Tongue (tissue), 2 donors: Measurements from ENCODE around the gene TIMMDC1. TPM values are rescaled to one million over a fixed set of nuclear protein-coding genes. Genes with fewer than 3 reads are reported as not detected.

Experiments used
- DNase-seq: peaks from one replicate; pipeline ENCODE4 v3.0.0-alpha.2; 2015
- total RNA-seq: library from RNA; depleted of rRNA; stranded (reverse); fragments of >200 nt; gene quantifications from one replicate; pipeline ENCODE4 v1.2.3, GENCODE V29; 2014

The TIMMDC1 gene, protein sequence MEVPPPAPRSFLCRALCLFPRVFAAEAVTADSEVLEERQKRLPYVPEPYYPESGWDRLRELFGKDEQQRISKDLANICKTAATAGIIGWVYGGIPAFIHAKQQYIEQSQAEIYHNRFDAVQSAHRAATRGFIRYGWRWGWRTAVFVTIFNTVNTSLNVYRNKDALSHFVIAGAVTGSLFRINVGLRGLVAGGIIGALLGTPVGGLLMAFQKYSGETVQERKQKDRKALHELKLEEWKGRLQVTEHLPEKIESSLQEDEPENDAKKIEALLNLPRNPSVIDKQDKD
- 52.4 TPM for total RNA-seq

DNA sequence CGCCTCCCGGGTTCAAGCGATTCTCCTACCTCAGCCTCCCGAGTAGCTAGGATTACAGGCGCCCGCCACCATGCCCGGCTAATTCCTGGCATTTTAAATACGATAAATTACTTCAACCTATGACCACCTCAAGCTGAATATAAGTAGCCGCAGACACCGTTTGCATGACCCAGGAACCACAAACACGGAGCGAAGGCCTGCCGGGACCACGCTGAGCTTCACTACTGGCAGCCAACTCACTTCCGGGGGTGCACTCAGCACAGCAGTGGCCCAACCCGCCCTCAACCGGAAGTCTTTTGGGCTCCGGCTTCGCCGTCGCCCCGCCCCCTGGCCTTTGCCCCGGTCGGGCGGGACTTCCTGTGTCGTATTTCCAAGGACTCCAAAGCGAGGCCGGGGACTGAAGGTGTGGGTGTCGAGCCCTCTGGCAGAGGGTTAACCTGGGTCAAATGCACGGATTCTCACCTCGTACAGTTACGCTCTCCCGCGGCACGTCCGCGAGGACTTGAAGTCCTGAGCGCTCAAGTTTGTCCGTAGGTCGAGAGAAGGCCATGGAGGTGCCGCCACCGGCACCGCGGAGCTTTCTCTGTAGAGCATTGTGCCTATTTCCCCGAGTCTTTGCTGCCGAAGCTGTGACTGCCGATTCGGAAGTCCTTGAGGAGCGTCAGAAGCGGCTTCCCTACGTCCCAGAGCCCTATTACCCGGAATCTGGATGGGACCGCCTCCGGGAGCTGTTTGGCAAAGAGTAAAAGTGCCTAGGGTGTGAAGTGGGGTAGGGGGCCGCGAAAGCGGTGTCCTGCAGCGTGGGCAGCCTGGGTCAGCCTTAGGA, at the start of gene TIMMDC1:
Gene TIMMDC1 (plus strand): TSS at position 362 of the 826 bp plus-strand sequence. CDS start 187 bp downstream, at position 549.
- DNase-seq = peak; percentile 99

DNA sequence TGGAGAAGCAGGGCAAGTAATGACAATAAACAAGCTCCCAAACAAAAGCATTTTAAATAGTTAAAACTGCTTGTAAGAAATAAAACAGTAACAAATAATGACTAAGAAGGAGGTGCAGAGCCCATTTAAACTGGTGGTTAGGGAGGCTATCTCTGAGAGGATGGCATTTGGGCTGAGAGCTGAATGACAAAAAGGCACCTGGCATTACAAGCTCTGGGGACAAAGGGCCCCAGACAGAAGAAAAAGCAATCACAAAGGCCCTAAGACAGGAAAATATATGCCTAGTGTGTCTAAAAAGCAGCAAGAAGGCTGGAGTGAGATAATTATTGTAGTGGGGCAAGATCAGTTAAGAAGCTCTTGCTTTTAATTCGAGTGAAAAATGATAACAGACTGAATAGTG, 44.5 kb upstream of the TIMMDC1 start:
- no peak for DNase-seq

DNA sequence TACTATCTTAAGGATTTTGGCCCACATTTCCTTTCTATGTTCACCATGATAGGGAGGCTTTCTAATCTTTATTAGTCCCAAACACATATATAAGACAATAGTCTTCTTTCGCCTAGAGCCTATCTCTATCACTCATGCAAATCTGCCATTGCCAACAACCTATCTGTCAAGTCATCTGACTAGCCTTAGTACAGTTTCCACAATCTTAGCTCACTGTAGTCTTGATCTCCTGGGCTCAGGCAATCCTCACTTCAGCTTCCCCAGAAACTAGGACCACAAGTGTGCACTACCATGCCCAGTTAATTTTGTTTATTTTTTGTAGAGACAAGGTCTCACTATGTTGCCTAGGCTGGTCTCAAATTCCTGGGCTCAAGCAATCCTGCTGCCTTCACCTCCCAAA, 41.9 kb upstream of the TIMMDC1 start:
- DNase-seq = no peak

DNA sequence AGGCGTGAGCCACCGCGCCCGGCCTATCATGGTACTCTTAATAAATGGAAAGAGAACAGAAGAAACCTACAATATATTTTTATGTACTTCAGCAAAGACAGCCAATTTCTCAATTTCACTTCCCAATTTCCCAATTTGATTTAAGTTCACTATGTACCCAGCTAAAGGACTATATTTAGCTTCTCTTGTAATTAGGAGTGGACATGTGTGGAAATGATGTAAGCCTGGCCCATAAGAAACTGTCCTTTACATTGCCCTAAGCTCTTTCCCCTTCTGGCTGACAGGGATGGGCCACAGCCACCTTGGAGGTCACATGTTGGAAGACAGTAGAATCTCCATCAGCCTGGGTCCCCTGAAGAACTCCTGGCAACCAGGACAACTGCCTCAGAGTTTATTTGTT, 41.1 kb upstream of the TIMMDC1 start:
- no peak for DNase-seq

DNA sequence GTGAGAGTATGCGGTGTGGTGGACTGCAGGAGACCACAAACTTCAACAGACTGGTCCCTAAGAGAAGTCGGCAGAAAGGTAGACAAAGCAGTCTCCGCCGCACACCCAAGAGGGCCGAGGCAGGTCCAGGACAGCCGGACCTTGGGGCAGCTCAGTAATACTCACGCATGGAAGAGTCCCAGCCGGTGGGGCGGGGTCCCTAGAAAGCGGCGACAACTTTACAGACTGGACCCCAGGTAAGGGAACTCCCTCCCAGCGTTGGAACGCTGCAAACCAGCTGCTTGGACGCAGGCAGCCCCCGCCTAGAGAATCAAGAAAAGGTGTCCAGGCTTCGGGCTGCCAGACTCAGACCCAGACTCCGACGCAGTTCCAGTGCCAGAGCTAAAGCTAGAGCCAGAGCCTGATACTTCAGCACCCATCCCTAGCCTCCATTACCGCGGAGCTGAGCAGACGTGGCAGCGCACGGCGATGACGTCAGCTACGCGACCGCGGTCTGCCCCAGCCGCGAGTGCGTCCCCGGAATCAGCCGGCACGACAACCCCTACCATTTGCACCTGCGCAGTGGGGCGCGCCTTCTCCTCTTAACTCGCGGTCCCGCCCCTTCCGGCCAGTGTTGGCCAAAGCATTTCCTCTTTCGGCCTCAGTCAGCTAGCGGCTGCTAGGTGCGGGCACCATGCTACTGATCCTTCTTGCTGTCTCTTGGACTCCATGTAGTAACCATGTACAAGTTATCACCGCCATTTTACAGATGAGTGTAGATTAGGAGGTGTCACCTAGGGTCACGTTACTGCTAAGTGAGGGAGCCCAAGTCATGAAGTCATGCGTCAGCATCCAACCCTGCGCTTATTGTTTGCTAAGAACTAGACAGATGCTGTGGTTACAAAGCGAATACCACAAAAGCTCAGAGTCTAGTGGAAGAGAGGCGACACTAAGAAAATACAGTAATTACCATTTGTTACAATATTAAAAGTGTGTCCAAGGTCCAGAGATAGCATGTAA, 34.9 kb upstream of the TIMMDC1 start, which contains the start of gene TMEM39A:
Gene TMEM39A (minus strand): TSS at position 445 of the 999 bp plus-strand sequence. CDS start 1,541 bp downstream, outside the sequence.
- peak; percentile 100 for DNase-seq

DNA sequence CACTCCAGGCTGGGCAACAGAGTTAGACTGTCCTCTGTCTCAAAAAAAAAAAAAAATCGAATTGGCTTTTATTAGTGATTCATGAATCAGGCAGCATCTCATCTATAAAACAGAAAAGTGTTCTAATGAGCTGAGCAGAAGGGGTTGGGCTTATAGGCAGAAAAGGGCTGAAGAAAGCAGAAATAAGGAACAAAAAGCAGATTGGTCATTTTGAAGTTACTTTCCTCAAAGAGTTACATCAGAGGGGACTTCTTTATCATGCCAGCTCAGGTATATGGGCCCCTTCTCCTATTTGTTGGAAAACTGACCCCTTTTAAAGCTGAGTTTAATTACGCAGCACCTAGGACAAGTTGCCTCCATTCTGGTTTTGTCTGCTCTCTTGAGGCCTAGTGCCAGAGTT, 30.3 kb upstream of the TIMMDC1 start:
- DNase-seq = no peak

DNA sequence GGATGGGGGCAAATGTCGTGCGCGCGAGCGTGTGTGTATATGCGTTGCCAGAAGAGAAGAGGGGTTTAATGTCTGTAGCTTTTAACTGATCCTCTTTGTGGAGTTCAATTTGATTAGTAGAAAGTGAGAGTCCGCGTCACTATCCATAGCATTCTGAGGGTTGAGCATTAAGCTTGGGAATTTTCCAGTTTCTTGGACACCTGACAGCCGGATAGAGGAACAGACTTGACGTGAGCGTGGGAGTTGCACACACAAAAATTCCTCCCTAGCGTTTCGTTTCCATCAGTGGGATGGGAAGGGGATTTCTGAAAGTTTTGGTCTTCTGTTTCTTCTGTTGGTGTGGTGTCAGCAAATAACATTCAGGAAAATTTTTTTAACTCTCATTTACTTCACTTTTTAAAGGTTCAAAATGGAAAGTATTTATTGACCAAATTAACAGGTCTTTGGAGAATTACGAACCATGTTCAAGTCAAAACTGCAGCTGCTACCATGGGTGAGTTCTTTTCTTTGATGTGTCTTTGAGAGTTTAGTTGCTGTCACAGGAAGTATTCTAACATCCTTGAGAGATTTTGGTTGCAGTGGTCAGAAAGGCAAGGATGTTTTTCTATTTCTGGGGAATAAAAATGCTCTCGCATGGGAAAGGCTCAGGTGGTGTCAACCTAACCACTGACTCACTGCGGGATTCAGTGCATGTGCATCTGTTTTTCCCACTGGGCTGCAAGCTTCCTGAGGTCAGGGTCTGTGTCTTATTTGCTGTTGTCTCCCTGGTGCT, 28.7 kb upstream of the TIMMDC1 start:
- DNase-seq = peak; percentile 49

DNA sequence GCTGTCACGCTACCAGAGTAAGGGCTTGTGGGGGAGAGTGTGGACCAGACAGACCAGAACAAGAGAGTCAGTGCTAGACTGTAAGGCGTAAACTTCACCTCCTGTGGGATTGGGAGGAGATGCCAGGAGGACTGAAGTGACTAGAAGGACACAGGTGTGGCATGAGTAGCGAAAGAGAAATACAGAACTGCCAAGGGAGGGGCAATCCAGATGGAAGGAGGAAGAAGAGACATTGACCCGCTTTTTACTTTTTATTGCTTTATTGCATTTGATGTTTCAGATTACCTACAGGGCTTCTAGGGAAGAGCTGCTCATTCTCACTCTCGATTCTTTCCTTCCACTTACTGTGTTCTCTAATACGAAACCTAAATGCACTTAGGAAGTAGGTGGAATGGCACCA, 27.5 kb upstream of the TIMMDC1 start:
- no peak for DNase-seq

DNA sequence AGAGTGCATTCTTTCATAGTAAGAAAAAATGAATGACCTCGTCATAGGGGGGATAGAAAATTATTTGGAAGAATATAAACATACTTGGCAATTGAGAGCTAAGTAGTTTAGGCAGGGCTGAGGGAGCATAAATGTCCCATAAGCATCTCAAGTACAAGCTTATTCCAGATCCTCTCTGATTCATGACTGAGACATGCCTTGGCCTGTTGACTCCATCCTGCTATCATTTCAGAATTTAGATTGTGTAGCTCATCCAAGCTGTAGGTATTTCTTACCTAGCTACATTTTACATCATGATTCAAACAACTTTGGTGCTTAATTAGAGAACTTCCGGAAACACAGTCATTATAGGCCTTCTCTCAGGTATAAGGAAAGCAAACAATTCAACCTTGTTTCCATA, 17.3 kb upstream of the TIMMDC1 start:
- DNase-seq = no peak

DNA sequence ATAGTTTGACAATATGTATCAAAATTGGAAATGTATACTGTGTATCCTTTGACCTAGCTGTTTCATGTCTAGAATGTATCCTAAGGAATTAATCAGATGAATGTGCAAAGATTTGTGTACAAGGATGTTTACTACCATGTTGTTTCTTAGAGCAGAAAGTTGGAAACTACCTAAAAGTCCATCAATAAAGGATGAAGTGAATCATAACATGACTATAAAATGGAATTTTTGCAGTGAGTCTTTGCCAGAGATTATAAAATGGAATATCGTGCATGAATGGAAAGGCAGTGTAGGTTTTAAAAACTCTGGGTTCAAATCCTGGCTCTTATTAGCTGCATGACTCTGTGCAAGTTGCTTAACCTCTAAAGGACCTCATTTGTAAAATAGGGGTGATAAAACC, 15.2 kb upstream of the TIMMDC1 start:
- no peak for DNase-seq

DNA sequence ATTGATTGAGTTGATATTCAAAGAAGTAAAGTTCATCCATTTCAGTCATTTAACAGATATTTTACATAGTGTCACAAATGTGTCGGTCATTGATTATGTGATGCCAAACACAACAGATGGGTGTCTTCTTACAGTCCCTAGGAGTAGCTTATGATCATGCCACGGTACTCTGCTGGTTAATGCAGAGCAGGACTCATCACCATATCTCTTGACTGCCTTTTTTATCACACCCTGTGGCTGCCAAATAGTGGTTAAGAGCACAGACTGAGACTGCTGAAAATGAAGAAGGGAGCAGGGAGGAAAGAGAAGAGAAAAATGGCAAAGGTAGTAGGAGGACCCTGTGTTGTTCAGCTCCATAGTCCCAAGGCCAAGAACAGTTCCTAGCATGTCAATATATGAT, 12.8 kb upstream of the TIMMDC1 start:
- DNase-seq = no peak

DNA sequence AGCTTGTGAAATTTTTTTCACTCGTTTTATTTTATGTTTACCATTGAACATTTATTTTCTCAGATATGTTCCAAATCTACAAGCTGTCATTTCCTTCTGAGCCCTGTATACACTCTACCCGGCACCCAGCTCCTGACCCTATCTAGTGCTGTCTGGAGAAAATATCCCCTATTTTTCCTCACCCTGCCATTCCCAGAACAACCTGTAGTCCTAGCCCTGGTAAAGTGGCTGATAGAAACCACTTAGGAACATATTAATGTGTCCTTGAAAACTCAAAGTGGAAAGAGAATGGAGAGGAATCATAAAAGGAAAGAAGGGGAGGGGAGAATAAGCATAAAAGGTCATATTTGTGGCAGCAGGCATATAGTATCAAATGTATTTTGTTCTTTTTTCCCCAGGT, 8.2 kb upstream of the TIMMDC1 start:
- no peak for DNase-seq

DNA sequence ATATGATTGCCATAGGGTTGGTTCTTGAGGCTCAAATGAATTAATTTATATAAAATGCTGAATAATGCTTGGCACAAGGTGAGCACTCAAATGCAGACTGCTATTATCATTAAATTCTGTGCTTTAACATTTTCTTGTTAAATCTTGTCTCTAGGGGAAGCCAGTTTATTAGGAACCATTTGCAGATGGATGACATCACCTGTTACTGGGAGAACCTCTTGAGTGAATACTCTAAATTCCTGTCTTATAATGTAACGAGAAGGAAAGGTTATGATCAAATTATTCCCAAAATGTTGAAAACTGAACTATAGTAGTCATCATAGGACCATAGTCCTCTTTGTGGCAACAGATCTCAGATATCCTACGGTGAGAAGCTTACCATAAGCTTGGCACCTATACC, 6.2 kb upstream of the TIMMDC1 start:
- DNase-seq = no peak

DNA sequence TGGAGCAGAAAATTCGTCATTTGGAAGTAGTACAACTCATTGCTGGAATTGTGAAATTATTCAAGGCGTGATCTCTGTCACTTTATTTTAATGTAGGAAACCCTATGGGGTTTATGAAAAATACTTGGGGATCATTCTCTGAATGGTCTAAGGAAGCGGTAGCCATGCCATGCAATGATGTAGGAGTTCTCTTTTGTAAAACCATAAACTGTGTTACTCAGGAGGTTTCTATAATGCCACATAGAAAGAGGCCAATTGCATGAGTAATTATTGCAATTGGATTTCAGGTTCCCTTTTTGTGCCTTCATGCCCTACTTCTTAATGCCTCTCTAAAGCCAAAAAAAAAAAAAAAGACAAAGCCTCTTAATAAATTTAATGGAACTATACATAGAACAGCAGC, 5.5 kb upstream of the TIMMDC1 start:
- DNase-seq = no peak

DNA sequence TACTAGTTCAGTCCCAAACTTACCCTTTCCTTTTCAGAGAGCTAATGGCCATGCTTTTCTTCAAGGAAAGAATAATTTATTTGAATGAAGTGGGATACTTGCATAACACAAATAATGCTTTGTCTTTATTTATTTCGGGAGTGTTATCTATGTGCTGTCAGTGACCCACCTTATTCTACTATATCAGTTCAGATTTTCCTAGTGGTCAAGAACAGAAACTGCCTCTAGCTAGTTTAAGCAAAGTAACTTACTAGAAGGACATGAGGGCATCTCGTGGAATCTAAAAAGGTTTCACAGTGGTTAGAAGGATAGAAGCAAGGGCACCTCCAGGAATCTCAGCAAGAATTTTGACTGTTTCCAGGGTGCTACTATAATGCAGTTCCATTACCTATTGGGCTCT, 3.8 kb upstream of the TIMMDC1 start:
- DNase-seq = no peak

DNA sequence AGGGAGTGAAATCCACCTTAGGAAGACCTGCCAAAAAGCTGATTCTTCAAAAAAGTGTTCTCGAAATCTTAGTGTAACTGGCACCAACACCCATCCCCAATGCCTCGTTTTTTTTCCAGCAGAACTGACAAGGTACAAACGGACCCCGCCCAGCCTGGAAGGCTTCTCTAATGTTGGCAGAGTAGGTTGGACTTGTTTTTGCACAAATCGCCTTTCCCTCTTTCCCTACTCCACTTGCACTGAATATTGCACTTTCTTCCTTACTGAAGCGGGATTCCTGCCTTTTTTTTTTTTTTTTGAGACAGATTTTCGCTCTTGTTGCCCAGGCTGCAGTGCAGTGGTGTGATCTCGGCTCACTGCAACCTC, 544 bp upstream of the TIMMDC1 start:
- peak; percentile 49 for DNase-seq

DNA sequence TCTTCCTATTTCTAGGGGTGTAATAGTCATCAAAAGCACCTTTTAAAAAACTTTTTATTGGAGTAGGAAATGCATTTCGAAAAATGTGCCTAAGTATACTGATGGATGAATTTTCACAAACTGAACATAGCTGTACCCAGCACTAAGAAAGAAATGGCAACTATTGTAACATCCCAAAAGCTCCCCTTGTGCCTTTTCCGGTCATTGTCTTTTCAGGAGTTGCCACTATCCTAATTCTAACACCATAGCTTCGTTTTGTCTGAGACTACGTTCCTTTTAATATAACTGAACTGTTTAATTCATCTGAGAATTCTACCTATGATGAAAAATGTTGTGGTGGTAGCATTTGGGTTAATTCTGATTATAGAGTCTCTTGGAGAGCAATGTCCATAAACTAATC, 1.9 kb downstream of the TIMMDC1 start:
- no peak for DNase-seq

DNA sequence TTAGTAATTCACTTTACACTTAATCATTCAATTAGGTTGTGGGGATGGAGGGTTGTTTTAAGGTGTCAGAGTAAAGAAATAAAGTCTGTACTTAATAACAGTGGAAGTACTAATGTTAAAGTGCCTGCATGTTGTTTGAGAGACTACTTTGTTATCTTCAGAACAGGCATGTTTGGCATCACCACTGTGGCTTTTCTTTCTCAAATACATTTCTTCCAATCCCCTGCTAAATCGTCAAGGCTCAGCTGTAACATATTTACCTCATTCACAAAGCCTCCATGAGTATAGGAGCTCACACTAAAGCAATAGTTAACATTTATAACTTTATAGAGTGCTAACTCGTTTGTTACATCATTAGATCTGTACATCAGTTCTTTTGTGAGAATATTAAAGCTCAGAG, 2.6 kb downstream of the TIMMDC1 start:
- DNase-seq = no peak

DNA sequence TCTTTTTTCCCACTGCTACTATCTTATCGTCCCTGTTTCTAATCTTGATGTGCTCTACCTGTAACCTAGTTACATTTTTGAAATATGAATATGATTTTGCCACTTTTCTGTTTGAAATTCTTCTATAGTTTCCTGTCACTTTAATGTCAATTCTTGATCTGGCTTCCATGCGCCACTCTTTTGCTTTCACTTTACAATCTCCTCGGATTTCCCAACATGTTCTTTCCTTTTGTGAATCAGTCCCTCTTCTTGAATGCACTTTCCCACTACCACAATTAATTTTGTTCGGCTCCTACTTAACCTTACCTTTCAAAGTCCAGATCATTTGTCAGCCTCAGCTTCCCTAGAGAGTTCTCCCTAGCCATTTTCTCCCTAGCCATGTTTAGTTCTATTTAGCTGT, 8.3 kb downstream of the TIMMDC1 start:
- DNase-seq = no peak

DNA sequence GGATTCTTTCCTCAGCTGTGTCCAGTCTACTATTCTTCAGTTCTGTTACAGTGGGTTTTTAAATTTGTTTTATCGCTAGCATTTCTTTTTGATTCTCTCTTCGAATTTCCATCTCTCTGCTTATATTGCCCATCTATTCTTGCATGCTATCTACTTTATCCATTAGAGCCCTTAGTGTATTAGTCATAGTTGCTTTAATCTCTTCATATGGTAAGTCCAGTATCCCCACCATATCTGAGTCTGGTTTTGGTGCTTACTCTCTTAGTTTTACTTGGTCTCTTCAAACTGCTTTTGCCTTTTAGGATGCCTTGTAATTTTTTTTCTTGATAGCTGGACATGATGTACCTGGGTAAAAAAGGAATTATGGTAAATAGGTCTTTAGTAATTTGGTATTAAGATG, 9.1 kb downstream of the TIMMDC1 start:
- DNase-seq = no peak

DNA sequence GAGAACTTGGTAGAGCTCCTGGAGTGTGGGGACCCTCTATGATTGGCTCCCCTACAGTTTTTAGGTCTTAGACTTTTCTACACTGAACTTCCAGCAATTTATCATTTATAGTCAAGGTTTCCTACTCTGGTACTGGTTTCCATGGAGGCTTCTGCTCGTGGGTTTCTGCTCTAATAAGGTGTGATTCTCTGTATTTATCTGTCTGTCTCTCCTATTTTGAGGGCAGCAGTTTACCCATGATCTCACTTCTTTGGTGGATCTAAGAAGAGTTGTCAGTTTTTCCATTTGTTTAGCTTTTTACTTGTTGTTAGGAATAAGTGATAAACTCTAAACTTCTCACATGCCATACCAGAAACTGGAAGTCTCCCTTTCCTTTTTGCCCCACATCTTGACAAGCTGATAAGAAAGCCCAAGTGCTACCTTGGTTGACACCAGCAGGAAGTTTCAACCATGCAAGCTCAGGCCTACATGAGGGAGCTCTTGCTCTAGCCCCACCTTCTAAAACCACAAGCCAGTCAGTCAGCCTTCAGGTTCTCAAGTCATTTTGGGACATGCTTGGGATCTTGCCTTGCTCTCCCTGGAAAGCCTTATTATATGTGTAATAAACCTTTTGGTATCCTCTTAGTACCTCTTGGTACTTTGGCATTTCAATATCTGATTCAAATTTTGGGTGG, 10.0 kb downstream of the TIMMDC1 start:
- no peak for DNase-seq
